Central memory CD8-positive, alpha-beta T cell (primary cell): Measurements from ENCODE around the gene ARMCX6.
A peak's percentile ranks its signal among the peaks of the same experiment; 100 is the strongest.
"Not testable (repeated sequence)": the region's sequence is repeated elsewhere in the genome, so short reads cannot be mapped to it uniquely, and the experiment has no call there.

ENCODE experiments used
- ATAC-seq: fragments of 150-1000 bp; cut with Tn5 transposase; replicated peaks from 2 replicates; pipeline ENCODE4 v1.10.0; 2022; ENCODE audit warnings: mild to moderate bottlenecking, moderate FRiP score, moderate number of reproducible peaks; ENCODE audit not compliant: poor library complexity, severe bottlenecking; ENCODE audit errors: extremely low read depth
- DNase-seq, 2 donors: peaks; one replicate each; pipeline ENCODE4 v3.0.0; 2021; ENCODE audit warnings: low spot score in 2 of 2
- H3K27ac Mint-ChIP-seq: one replicate; pipeline ENCODE4 v1.8.0; 2022; ENCODE audit warnings: low read depth, mild to moderate bottlenecking, moderate library complexity, mixed read lengths
- H3K27me3 Mint-ChIP-seq: one replicate; pipeline ENCODE4 v1.8.0; 2022; ENCODE audit warnings: mixed read lengths
- H3K36me3 Mint-ChIP-seq: one replicate; pipeline ENCODE4 v1.8.0; 2022; ENCODE audit warnings: mild to moderate bottlenecking, moderate library complexity, mixed read lengths; ENCODE audit not compliant: insufficient read depth
- H3K4me1 Mint-ChIP-seq: one replicate; pipeline ENCODE4 v1.8.0; 2022; ENCODE audit warnings: mixed read lengths
- H3K4me3 Mint-ChIP-seq: one replicate; pipeline ENCODE4 v1.8.0; 2022; ENCODE audit warnings: mild to moderate bottlenecking, moderate library complexity, mixed read lengths
- H3K9me3 Mint-ChIP-seq: one replicate; pipeline ENCODE4 v1.8.0; 2022; ENCODE audit warnings: mixed read lengths

The ARMCX6 gene

DNA sequence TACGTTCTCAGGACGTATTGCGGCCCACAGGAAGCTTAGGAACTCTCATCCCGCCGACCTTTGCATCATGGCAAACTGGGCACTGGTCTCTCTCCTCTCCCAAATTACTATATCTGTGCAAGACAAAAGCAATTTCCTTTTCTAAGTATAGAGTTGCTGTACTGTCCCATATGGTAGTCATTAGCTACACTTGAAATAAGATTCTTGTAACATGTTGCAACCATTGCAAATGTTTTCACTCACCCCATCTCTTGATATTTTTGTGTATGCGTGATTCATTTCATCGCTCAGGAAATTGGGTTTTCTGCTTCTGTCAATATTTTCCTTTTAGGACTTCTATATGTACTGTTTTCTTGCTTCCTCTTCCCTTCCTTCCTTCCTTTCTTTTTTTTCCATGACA, 15.7 kb downstream of the ARMCX6 start:
- DNase-seq (no peak), ATAC-seq (no peak)
- Mint-ChIP-seq H3K27ac (no peak overlapping the region), H3K4me3 (no peak overlapping the region), H3K9me3 (no peaks in the 10 kb centered on the region), H3K27me3 (peaks cover 3% of the 10 kb centered on the region), H3K4me1 (no peaks in the 10 kb centered on the region), H3K36me3 (no peaks in the 10 kb centered on the region)

GRCh38 chrX:101599592-101599991, 18.2 kb downstream of the ARMCX6 start:
- not testable (repeated sequence) for DNase-seq, H3K27ac Mint-ChIP-seq, H3K4me1 Mint-ChIP-seq, H3K4me3 Mint-ChIP-seq, H3K36me3 Mint-ChIP-seq, ATAC-seq, H3K9me3 Mint-ChIP-seq
- H3K27me3 Mint-ChIP-seq = peaks cover 25% of the 10 kb centered on the region

GRCh38 chrX:101595739-101596419, 21.9 kb downstream of the ARMCX6 start:
- ATAC-seq (peak; percentile 56), DNase-seq (peak in 1 of 2 donors; percentile 25)
- H3K27ac Mint-ChIP-seq = no peak overlapping the region
- H3K27me3 Mint-ChIP-seq = peaks cover 39% of the 10 kb centered on the region
- H3K4me3 Mint-ChIP-seq = no peak overlapping the region
- H3K4me1 Mint-ChIP-seq = no peaks in the 10 kb centered on the region
- peaks cover 2% of the 10 kb centered on the region for H3K36me3 Mint-ChIP-seq
- no peaks in the 10 kb centered on the region for H3K9me3 Mint-ChIP-seq
